HG03108 (cell line): ENCODE measurements around the gene ETFDH.
A peak's percentile ranks its signal among the peaks of the same experiment; 100 is the strongest.
"Not testable (repeated sequence)": the region's sequence is repeated elsewhere in the genome, so short reads cannot be mapped to it uniquely, and the experiment has no call there.

ENCODE experiments used
- ATAC-seq: cut with Tn5 transposase; IDR thresholded peaks from one replicate; pipeline ENCODE4 v1.9.1; 2021; ENCODE audit warnings: moderate library complexity; ENCODE audit not compliant: unreplicated experiment

Gene ETFDH

GRCh38 chr4:158671915-158672806 is at the start of gene ETFDH:
TSS of gene ETFDH (plus strand) at chr4:158672296. CDS start at chr4:158672457, 161 bp downstream.
- peak; percentile 82 for ATAC-seq

GRCh38 chr4:158624889-158625478 is 47.1 kb upstream of the ETFDH start:
- peak; percentile 80 for ATAC-seq

GRCh38 chr4:158625544-158625943 is 46.6 kb upstream of the ETFDH start:
- ATAC-seq = no peak

- no peak for ATAC-seq
Measured at GRCh38 chr4:158630893-158631292, 41.2 kb upstream of the ETFDH start.

GRCh38 chr4:158636619-158637018 is 35.5 kb upstream of the ETFDH start:
- ATAC-seq = no peak

- no peak for ATAC-seq
Measured at GRCh38 chr4:158644356-158644755, 27.7 kb upstream of the ETFDH start.

GRCh38 chr4:158644760-158645159 is 27.3 kb upstream of the ETFDH start:
- ATAC-seq = no peak

GRCh38 chr4:158649111-158649680 is 22.9 kb upstream of the ETFDH start:
- ATAC-seq = no peak

GRCh38 chr4:158652920-158653319 is 19.2 kb upstream of the ETFDH start:
- no peak for ATAC-seq

- ATAC-seq = no peak
Measured at GRCh38 chr4:158656439-158656838, 15.7 kb upstream of the ETFDH start.

GRCh38 chr4:158657291-158657690 is 14.8 kb upstream of the ETFDH start:
- no peak for ATAC-seq

GRCh38 chr4:158663255-158663654 is 8.8 kb upstream of the ETFDH start:
- not testable (repeated sequence) for ATAC-seq

- ATAC-seq = not testable (repeated sequence)
Measured at GRCh38 chr4:158663707-158664625, 8.1 kb upstream of the ETFDH start.

GRCh38 chr4:158664806-158665205 is 7.3 kb upstream of the ETFDH start:
- ATAC-seq = no peak

GRCh38 chr4:158666892-158667291 is 5.2 kb upstream of the ETFDH start:
- no peak for ATAC-seq

- ATAC-seq = no peak
Measured at GRCh38 chr4:158667651-158668198, 4.4 kb upstream of the ETFDH start.

GRCh38 chr4:158669310-158669709 is 2.8 kb upstream of the ETFDH start:
- no peak for ATAC-seq

GRCh38 chr4:158670975-158671664 is 976 bp upstream of the ETFDH start:
- ATAC-seq = peak; percentile 18

GRCh38 chr4:158671665-158671914 is 506 bp upstream of the ETFDH start, which contains the start of gene C4orf46:
TSS of gene C4orf46 (minus strand) at chr4:158671887. CDS start at chr4:158671801, 86 bp downstream.
- no peak for ATAC-seq

- no peak for ATAC-seq
Measured at GRCh38 chr4:158673633-158674032, 1.5 kb downstream of the ETFDH start.
